ENCODE data around the gene AIDA.

DNA sequence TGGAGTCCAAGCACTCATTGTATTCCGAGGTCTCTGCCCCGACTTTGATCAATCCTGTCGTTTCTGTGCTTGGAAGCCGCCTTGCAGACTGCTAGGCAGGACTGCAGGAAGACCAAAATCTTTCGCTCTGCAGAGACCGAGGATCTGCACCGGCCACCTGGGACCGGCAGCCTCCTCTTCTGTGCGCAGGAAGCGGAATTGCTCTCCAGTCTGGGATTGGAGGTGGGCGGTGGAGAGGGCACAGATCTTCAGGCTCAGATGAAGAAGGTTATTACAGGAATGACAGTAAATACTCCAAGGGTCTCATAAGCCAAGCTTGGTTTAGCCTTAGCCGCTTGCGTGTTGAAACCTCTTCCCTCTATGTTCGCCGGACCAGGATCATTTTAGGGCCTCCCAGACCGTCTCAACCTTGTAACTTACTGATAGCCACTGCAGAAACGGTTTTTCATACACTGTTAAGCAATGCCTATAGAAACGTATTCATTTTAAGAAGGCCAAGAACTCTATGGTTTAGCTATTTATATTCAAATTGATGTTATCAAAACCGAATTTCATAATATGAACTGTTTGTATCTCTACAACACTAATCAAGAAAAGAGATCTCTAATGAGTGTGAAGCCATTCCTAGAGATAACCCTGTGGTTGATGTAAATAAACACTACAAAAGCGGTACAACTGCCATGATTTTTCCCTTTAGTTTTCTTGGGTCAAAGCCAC lies 93.3 kb downstream of the AIDA start:
- TF ChIP-seq POLR2AphosphoS5 (IDR thresholded peaks at IDR 0.05; ENCODE audit: insufficient read depth in 1 of 2, low read depth in 1 of 2) = peak in 1 of 2 donors; percentile 30
- TF ChIP-seq, protein P1, sequence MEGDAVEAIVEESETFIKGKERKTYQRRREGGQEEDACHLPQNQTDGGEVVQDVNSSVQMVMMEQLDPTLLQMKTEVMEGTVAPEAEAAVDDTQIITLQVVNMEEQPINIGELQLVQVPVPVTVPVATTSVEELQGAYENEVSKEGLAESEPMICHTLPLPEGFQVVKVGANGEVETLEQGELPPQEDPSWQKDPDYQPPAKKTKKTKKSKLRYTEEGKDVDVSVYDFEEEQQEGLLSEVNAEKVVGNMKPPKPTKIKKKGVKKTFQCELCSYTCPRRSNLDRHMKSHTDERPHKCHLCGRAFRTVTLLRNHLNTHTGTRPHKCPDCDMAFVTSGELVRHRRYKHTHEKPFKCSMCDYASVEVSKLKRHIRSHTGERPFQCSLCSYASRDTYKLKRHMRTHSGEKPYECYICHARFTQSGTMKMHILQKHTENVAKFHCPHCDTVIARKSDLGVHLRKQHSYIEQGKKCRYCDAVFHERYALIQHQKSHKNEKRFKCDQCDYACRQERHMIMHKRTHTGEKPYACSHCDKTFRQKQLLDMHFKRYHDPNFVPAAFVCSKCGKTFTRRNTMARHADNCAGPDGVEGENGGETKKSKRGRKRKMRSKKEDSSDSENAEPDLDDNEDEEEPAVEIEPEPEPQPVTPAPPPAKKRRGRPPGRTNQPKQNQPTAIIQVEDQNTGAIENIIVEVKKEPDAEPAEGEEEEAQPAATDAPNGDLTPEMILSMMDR (IDR thresholded peaks at IDR 0.05) = no peak
- TF ChIP-seq POLR2A (IDR thresholded peaks at IDR 0.05) = no peak

Data from vagina (tissue), 2 donors.